GM19455 (cell line): ENCODE data around the gene C1QTNF6.

Experiments used
- ATAC-seq: cut with Tn5 transposase; IDR thresholded peaks from one replicate; pipeline ENCODE4 v1.9.1; 2021; ENCODE audit not compliant: unreplicated experiment

C1QTNF6 gene

DNA sequence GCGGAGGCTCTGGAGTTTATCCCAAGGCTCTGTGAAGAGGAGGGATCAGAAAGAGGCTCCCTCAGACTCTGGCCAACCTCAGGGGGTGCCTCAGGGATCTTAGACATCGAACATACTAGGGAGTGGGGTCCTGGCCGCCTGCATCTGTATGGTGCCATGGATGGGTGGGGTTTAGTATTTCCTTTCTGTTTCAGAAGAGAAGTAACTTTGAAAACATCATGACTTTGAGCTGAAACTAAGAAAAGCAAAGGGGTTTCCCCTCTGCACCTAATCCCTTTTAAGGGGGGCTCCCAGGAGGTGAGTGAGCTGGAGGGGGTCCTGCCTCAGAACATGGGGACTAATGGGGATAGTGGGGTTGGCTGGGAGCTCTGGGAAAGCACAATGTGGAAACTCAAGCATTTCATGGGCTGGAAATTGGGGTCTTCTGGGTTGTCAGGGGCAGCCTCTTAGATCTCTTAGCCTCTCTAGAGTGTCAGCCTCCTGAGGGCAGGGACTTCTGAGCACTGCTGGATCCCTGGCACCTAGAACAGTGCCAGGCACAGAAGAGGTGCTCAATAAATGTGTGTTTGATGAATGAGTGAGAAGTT is 36.0 kb upstream of the C1QTNF6 start:
- no peak for ATAC-seq

DNA sequence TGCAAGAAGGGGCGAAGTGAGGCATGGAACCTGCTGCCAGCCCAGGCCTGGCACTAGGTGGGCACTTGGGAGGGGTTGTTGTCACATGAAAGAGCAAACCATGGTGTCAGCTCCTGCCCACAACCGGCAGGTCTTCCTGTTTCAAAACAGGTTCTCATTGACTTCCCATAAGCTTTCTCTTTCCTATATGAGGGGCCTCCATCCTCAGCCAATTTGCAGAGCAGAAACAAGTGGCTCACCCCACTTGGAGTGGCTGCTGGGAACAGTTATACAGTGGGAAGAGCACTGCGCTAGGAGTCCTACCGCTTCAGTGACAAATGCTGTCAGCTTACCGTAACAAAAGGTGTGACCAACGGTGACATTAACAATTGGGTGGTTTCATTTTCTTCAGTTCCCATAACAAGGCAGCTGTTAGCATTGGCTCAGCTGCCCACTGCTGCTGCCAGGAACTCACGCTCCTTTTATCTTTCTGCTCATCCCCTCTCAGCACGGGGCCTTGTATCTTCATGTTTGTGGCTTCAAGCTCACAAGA is 34.5 kb upstream of the C1QTNF6 start:
- no peak for ATAC-seq

- ATAC-seq = no peak
These were observed 33.6 kb upstream of the C1QTNF6 start for GRCh38 chr22:37221424-37222333.

DNA sequence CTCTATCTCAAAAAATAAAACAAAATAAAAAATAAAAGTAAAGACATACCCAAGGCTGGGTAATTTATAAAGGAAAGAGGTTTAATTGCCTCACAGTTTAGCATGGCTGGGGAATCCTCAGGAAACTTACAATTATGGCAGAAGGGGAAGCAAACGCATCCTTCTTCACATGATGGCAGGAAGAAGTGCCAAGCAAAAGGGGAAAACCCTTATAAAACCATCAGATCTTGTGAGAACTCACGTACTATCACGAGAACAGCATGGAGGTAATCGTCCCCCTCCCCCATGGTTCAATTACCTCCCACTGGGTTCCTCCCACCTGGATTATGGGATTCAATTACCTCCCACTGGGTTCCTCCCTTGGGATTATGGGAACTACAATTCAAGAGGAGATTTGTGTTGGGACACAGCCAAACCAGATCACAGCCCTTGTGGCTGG is 32.5 kb upstream of the C1QTNF6 start:
- ATAC-seq = no peak

GRCh38 chr22:37219533-37219932 is 31.5 kb upstream of the C1QTNF6 start:
- no peak for ATAC-seq

GRCh38 chr22:37218771-37219411 is 30.8 kb upstream of the C1QTNF6 start:
- peak; percentile 77 for ATAC-seq

DNA sequence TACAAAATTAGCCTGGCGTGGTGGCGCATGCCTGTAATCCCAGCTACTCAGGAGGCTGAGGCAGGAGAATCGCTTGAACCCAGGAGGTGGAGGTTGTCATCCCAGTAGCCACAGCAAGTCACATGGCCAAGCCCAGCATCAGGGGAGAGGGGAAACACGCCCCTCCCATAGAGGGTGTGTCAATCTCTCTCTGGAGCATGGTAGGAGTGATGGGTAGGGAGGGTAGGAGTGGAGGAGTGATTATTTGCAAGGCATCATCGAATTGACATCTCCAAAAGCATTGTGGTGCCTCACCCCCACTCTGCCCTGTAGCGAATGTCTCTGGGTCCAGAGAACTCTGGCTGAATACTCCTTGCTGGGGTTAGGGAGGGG is 30.3 kb upstream of the C1QTNF6 start:
- no peak for ATAC-seq

- ATAC-seq = no peak
These were observed 27.8 kb upstream of the C1QTNF6 start for GRCh38 chr22:37215890-37216289.

DNA sequence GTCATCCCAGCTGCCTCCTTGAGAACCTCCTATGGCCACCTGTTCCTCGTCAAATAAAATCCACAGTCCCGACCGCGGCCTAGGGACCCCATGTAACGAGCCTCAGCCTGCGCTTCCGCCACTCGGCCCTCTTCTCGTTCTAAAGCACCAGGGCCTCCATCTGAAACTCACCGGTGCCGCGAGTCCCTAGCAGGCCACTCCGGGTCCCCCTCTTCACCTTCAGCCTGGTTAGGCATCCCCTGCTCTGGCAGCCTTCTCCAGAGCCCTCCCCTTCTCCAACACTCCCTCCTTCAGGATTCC is 26.6 kb upstream of the C1QTNF6 start:
- no peak for ATAC-seq

DNA sequence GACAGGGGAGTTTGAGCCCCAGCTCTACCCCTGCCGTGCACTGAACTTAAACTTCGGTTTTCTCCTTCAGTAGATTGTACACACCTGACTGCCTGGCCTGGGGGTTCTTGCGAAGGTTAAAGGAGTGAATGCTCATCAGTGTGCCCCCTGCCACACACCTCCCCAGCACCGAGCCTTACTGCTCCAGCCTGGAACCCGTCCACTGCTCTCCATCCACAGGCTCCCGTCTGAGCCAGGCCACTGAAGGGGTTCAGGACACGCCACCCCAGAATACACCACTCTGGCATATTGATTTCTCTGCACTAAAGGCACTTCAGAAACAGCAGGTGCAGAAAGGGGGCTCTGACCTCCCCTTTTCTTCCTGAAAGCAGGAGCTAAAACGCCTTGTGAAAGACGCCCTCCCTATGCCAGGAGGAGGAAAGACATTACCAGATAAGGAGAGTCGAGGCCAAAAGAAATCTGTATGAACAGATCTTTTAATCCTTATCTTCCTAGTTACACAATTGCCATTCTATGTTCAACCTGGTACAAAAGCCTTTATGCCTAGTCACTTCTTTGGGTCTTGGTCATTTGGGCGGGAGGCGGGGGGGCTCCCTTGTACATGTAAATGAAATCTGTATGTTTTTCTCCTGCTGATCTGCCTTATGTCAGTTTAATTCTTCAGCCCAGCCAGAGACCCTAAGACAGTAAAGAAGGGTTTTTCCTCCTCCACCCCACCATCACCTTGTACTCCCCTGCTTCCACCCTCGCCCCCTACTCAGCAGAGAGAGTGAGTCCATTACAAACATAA is 26.1 kb upstream of the C1QTNF6 start:
- ATAC-seq = no peak

GRCh38 chr22:37213218-37213855 is 25.3 kb upstream of the C1QTNF6 start:
- no peak for ATAC-seq

GRCh38 chr22:37212174-37212906 is 24.3 kb upstream of the C1QTNF6 start, which contains the start of gene SSTR3:
Gene SSTR3 (minus strand): TSS chr22:37212477. CDS start chr22:37207803, 4,674 bp downstream.
- ATAC-seq = no peak

DNA sequence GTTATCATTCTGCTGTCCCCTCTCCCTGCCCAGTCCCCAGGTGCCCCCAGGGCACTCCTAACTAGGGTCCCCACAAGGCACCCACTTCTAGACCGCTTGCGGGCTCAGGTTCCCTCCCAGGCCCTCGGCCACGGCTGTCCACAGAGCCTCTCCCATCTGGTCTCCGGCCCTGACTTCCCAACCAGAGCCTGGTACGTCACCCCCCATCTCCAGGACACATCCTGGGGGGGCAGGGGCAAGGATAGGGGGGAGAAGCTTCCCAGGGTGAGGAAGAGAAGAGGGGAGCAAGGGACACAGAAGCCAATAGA is 23.8 kb upstream of the C1QTNF6 start:
- ATAC-seq = no peak

DNA sequence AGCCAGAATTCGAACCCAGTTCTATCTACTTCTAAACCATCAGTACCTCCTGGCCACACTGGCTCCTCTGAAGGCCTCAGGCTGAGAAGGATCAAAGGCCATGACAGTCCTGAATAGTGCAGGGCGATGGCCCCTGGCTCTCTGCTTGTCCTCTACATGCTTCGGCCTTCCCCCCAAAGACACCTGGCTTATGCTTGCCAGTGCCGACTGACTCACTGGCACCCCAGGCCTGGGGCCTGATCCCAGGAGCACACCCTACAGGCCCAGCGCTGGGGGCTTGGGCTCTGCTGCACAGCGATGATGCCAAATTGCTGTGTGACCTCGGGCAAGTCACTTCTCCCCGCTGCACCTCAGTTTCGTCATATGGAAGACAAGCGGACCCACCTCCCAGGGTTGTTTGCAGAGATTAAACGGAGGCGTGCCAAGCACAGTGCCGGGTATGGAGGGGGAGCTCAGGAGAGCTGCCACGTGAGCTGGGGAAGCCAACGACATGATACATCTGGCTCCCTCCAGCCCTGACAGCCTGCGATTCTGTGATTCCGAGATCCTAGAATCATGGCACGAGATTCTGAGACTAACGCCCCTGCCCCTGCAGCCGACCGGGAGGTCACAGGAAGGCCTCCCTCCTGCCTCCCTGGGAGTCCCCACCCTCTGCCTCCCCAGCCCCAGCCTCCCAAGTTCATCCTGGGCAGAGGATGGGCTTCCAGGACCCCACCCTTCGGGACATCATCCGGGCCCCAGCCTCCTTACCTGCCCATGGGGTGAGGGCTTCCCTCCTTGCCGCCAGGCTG is 23.2 kb upstream of the C1QTNF6 start:
- no peak for ATAC-seq

DNA sequence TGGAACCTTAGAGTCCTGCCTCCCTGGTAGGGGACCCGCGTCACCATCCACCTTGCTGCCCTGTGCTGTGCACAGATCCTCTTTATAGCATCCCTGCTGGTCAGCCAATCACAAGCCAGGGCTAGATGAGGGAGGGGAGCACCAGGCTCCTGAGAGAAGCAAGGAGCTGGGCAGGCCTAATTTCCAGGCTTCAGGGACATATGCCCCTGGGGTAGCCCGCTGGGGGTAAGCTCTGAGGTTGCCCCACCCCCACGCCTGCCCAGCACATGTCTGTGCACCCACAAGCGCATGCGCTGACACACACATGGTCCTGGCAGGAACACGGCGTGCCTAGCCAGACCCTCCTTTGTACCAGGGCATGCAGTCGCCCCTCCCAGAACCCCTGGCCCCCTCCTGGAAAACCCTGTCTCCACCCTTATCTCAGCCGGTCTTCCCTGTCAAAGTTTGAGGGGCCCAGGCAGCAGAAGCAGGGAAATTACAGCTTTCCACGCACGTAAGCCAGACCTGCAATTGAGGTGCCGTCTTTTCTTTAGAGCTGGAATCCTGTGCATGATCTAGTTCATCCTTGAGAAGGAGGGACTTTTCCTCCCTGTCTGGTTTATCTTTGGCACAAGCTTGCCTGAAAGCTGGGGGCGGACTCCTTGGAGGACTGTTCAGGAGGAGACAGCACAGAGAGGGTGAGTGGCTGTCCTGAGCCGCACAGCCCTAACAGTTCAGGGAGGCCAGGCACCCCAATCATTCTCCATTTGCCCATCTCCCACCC is 22.2 kb upstream of the C1QTNF6 start:
- ATAC-seq = no peak

DNA sequence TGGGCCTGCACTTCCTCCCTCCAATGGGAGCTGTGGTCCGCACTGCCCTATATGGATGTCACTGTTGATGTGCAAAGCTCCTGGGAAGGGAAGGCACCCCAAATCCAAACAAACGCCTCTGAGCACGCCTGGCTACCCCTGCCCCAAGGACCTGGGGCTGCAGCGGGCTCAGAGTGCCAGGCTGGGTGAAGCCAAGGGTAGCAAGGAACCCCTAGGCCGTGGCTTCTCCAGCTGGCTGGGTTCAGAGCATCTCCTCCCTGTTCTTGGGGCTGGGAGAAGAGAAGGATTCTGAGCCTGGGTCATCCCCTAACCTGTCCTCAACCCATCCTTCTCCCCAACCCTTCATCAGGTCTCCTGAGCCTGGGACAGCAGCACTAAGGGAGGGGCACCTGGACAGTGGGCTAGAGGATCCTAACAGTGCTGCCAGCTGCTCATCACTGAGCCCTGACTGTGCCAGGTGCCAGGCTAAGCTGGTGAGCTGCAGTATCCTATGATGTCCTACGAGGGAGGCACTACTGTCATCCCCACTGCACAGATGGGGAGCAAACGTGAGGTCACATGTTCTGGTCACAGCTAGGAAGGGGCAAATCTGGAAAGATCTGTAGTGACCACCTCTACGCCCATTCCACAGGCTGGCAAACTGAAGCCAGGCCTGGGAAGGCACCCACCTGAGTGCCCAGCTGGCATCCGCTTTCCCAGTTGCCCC is 21.2 kb upstream of the C1QTNF6 start:
- ATAC-seq = no peak

GRCh38 chr22:37208401-37209139 is 20.5 kb upstream of the C1QTNF6 start:
- no peak for ATAC-seq
